ENCODE results near the gene SEMA4D.

SEMA4D gene

GRCh38 chr9:89464300-89464901, 33.5 kb downstream of the SEMA4D start:
- DNase-seq: no peak

DNA sequence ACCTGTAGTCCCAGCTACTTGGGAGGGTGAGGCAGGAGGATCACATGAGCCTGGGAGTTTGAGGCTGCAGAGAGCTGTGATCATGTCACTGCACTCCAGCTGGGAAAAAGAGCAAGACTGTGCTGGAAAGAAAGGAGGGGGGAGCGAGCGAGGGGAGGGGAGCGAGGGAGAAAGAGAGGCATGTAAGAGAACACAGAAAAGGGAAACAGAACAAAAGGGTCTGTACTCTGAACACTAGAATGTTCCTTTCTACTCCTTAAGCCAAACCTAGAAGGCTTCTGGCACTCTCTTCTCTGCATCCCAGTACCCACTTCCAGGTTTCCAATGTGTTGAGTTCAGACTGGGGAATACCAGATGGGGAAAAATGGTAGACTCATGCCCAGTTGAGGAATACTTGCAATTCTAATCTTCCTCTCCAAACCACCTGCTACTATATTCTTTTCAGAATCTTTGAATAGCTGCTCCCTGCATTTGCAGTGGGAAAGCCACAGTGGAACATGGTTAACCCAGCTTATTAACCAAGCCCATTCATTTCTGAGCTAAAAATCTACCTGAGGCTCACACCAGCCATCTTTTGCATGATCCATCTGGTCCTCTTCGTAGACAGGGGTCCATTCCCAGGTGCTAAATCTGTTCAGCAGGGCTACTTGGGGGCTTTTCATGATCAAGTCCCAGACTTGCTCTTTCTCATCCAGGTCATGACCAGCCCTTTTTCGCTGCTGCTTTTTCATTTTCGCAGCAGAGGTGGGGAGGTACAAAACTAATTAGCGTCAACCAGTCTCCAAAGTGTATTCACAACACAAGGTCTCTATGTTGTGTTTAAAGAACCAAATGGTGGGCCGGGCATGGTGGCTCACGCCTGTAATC, 34.9 kb downstream of the SEMA4D start:
- DNase-seq: no peak

DNA sequence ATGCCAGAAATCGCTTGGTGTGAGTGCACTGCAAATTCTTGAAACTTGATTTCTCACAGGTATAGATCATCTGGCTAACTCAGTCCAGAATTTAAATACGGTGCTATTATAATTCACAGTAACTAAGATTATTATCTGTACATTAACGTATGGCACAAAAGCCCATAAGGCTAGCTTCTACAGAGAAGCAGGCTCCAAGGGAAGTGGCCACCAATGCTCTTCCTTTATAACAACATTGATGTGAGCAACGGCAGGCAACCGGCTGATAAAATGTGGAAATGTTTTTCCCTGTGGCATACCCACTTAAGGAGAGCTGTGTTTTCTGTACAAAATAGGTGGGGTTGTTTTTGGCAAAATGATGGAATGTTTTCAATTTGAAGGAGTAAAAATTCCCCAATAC, 35.7 kb downstream of the SEMA4D start:
- DNase-seq: no peak

DNA sequence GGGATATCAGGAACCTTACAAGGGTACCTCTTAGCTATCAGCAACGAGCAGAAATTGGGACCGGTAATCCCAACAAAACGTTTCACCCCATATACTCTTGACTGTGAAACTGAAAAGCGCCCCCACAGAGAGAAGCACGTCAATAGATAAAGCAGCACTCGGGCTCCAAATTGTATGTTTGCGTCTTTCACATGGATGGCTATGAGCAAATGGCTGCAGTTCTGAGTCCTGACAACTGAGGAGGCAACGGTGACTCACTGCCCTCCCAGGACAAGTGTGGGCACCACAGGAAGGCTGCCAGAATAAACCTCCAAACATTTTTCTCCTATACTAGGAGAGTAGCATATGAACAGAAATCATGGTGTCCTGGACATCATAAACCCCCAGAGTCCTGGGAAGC, 36.6 kb downstream of the SEMA4D start:
- peak; percentile 39 for DNase-seq

DNA sequence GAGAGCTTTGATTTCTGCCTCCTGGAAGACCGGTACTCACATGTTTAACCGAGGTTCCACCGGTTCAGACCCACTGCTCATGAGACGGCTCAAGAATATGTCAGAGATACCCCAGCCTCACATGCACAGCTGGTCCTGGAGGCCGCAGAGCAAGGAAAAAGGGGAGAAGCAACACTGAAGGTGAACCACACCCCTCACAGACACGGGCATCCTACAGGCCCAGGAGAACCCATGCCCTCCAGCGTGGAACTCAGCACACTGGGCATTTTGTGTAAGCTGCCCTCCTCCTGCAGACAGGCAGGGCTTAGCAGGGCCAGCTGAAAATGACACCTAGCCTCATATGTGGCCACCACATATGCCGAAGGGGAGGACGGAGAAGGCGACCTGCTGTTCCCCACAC, 37.4 kb downstream of the SEMA4D start:
- no peak for DNase-seq

GRCh38 chr9:89458768-89459496, 39.0 kb downstream of the SEMA4D start:
- DNase-seq: no peak

- no peak for DNase-seq
These were observed 40.5 kb downstream of the SEMA4D start for GRCh38 chr9:89457376-89457855.

DNA sequence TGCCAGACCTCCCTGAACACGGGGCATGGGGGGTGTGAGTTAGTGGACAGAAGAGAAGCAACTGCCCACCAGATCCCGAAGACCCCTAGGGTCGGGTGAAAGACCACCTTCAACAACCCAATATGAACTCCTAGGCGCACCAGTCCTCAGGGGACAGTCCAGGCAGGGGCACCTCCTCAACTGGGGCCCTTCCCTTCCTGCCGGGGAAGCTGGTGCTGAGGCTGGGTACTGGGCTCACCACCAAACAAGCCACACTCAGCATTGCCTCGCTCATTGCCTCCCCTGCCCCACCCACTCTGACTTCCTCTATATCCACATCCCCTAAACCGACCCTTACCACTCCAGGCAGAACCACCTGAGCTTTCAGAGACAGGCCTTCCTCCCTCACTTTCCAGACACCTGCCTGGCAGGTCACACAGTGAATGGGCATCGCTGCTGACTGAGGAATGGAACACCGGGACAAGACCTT, 42.5 kb downstream of the SEMA4D start:
- peak; percentile 48 for DNase-seq

DNA sequence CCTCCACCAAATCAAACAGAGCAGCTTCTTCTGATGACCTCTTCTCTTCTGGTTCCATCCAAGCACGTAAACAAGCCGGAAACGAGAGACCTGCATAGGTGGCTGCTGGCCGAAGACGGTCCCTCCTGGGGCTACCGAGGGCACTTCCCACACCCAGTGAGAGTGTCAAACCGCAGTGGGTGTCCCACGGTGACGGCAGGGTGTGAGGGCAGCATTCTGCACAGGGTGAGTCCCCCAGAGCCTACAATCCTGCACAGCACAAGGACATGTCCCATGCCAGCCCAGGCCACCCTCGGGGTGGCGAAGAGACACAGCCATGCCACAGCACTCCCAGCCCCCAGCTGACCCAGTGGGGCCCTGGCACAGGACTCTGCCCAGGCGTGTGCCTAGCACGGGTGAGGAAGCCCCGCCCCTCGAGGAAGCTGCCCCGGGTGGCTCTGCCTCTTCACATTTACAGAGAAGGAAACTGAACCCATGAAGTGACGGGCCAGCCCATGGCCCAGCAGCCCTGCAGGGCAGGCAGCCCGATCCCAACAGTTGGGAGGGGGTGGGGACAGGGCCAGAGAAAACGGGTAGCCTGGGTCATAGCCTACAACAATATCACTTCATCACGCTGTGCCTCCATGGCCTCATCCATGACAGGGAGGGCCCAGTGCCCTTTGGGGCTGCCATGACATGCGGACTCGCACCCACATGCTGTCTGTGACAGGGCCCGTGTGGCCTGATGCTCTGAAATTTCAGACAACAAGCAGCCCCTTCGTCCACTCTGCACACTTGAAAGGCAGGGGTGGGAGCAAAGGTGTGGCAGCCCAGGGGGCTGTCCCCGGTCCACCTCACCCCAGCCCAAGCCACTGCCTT, 43.2 kb downstream of the SEMA4D start:
- no peak for DNase-seq

GRCh38 chr9:89453452-89453851, 44.5 kb downstream of the SEMA4D start:
- no peak for DNase-seq

DNA sequence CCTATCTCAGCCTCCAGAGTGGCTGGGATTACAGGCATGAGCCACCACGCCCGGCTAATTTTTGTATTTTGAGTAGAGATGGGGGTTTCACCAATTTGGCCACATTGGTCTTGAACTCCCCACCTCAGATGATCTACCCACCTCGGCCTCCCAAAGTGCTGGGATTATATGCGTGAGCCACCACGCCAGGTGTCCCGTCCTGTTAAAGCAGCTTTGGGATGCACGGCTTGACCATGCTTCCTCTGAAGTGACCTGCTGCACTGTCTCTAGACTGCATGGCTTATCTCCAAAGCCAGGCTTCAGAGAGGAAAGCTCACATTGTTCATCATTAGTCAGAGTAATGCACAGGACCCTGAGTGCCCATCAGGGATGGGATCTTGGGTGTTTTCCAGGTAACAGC, 45.4 kb downstream of the SEMA4D start:
- DNase-seq: no peak

DNA sequence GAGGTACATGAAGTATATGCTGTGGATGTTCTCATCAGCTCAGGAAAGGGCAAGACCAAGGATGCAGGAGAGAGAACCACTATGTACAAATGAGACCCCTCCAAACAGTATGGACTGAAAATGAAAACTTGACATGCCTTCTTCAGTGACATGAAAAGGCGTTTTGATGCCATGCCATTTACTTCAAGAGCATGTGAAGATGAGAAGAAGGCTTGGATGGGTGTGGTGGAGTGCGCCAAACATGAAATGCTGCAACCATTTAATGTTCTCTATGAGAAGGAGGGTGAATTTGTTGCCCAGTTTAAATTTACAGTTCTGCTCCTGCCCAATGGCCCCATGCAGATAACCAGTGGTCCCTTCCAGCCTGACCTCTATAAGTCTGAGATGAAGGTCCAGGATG, 47.7 kb downstream of the SEMA4D start:
- DNase-seq: no peak

DNA sequence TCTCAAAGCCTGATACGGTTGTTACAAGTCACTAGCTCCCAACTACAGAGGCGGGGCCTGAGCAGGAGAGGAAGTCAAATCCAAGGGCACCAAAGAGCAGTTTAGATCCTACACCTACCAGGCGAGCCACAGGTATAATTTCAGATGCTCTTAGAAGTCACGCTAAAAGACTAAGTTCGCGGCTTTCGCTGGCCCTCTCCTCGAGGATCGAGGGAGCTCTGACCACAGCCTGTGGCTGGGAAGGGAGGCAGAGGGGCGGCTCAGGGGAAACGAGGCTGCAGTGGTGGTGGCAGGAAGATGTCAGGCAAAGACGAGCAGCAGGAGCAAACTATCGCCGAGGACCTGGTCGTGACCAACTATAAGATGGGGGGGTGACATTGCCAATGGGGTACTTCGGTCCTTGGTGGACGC, 48.6 kb downstream of the SEMA4D start:
- DNase-seq: no peak

GRCh38 chr9:89448821-89449220, 49.1 kb downstream of the SEMA4D start:
- DNase-seq: no peak

GRCh38 chr9:89448381-89448780, 49.5 kb downstream of the SEMA4D start:
- peak; percentile 64 for DNase-seq

DNA sequence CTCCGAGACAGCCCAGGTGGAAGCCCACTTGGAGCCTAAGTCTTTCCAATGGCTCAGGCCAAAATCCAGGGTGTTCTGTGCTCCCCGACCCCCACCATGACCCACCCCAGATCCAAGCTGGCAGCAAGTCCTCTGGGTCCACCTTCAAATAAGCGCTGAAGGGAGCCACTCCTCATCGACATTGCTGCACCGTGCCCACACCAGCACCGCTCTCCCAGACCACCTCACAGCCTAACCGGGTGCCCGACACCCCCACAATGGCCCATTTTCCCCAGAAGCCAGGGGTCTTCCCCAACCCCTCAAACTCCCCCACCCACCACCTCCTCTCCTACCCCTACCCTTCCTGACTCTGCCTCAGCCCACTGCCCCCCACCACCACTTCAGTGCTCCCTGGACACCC, 50.5 kb downstream of the SEMA4D start:
- DNase-seq: no peak

DNA sequence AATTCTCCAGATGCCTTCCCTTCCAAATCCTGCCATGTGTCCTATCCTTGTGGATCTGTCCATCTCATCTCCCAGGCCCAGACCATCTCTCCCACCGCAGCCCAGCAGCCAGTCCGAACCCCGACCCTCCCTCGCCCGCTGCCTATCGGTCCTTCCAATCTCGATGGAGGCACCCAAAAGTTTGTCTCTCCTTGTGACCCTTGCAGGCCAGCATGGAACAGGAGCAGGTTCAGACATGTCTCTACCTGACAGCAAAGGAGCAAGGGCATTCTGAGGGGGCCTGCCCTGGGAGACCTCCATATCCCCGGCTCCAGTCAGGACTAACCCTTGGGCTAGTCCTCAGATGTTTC, 51.0 kb downstream of the SEMA4D start:
- DNase-seq: no peak

GRCh38 chr9:89446261-89446960, 51.5 kb downstream of the SEMA4D start:
- no peak for DNase-seq

DNA sequence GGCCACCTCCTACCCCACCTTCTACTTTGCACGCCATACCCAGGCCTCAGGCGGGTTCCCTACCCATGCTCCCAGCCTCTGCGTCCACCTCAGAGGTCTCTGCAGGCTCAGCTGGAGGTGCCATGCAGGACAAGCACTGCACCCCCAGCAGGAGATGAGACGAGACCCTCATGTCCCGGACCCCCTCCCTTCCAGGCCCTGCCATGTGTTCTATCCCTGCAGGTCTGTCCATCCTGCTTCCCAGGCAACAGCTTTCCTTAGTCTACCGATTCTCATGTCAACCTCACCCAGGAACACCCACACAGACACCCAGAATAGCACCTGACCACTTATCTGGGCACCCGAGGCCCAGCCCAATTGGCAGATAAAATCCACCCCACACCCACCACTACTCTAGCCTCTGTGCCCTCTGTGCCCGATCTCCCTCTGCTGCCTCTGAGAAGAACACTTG, 52.1 kb downstream of the SEMA4D start:
- DNase-seq: no peak

GRCh38 chr9:89444925-89445765, 52.8 kb downstream of the SEMA4D start:
- no peak for DNase-seq

GRCh38 chr9:89444274-89444673, 53.6 kb downstream of the SEMA4D start:
- peak; percentile 67 for DNase-seq

All from CD4-positive, alpha-beta T cell treated with Interleukin-4 for 4 hours (primary cell).